Measurements from ENCODE around the gene STAC2. TPM values are rescaled to one million over a fixed set of nuclear protein-coding genes. Genes with fewer than 3 reads are reported as not detected.

Gene STAC2
- total and polyA plus RNA-seq, 2 of the 13 experiments (the other 11 are each of a cell fraction or from before 2014, with no cell fraction given) = not detected

DNA sequence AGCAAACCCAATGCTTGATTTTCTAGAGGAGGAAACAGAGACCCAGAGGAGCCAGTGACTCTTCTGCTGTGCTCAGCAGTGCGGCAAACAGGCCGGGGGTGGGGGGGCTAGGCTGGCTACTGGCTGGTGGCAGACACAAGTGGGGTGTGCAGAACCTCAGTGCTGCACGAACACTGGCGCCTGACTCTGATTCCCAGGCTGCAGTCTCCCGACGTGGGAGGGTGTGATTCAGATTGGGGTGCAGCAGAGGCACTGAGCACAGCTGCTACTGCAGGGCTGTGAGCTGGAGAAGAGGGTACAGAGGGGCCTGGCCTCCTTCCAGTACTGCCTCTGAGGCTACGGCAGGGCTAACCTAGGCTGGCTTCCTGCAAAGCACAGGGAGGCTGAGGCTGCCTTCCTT lies 17.6 kb downstream of the STAC2 start:
- Histone ChIP-seq H3K4me3 (replicated peaks in 1 of 3; ENCODE audit: insufficient read depth in 1 of 3, low read depth in 2 of 3, low read length in 3 of 3) (no peak overlapping the region), H3K9me3 (ENCODE audit: low read length) (no peaks in the 10 kb centered on the region), H4K20me1 (ENCODE audit: insufficient read depth, low read length) (peaks cover 7% of the 10 kb centered on the region), H3K36me3 (replicated peaks in 1 of 2; ENCODE audit: control insufficient read depth in 1 of 2, insufficient read depth in 2 of 2, low read length in 2 of 2) (peaks cover 14 to 20% of the 10 kb centered on the region in 2 experiments), H3K79me2 (ENCODE audit: insufficient read depth, low read length) (no peaks in the 10 kb centered on the region), H3K27me3 (ENCODE audit: control insufficient read depth in 1 of 2, insufficient read depth in 2 of 2, low read length in 2 of 2) (peaks cover 13 to 49% of the 10 kb centered on the region in 2 experiments; a peak in 4 of 5 replicates), H3K4me1 (ENCODE audit: insufficient read depth, low read length) (no peaks in the 10 kb centered on the region), H3K4me2 (ENCODE audit: low read depth, low read length) (no peak overlapping the region), H2AFZ (ENCODE audit: low read length) (no peak overlapping the region), H3K9ac (ENCODE audit: insufficient read depth, low read depth, low read length) (no peak overlapping the region), H3K27ac (ENCODE audit: extremely low read length, insufficient read depth, low read length) (no peak overlapping the region)
- FAIRE-seq (no peak), DNase-seq (ENCODE audit: low spot score) (no peak), ATAC-seq (peak; percentile 4; the same call in 2 of the 3 replicates)
- no TSS peak for BruUV-seq (replicated peaks)
- in situ Hi-C loops (cut with HindIII; ENCODE audit: extremely low pct_ligation_motif_present, low pct_unique_long_range_greater_than_20kb) = no loop called here
- ChIA-PET CTCF (ENCODE audit: low intra/inter-chr PET ratio, low total read pairs) (interaction anchor here (0.9 to 4.3 kb wide), 2 partner anchors 34 to 37 kb away, joined by 3 to 35 read pairs; no protein-coding TSS in a partner anchor), POLR2A (interaction anchor here (3.0 kb wide), 1 partner anchor 8 kb away, joined by 22 read pairs; the partner anchor contains the start of gene RPL19)
- TF ChIP-seq THRA (CRISPR knock-in tag; IDR thresholded peaks at IDR 0.05; ENCODE audit: borderline replicate concordance) (no peak), ATF1 (CRISPR knock-in tag; IDR thresholded peaks at IDR 0.05) (no peak)
- intact Hi-C loops (cut with micrococcal nuclease; ENCODE audit: unreplicated experiment) = no loop called here
- WGBS (ENCODE audit: low lambda C conversion rate) = 11% methylated on average over 3 of the region's 7 CpGs

GRCh38 chr17:39205112-39205526 lies 20.6 kb downstream of the STAC2 start:
- Histone ChIP-seq H4K20me1 (ENCODE audit: insufficient read depth, low read length) (peaks cover 23% of the 10 kb centered on the region), H3K9me3 (ENCODE audit: low read length) (no peaks in the 10 kb centered on the region), H3K36me3 (replicated peaks in 1 of 2; ENCODE audit: control insufficient read depth in 1 of 2, insufficient read depth in 2 of 2, low read length in 2 of 2) (peaks cover 26 to 35% of the 10 kb centered on the region in 2 experiments), H3K27ac (ENCODE audit: extremely low read length, insufficient read depth, low read length) (no peak overlapping the region), H3K4me1 (ENCODE audit: insufficient read depth, low read length) (peaks cover 21% of the 10 kb centered on the region), H3K79me2 (ENCODE audit: insufficient read depth, low read length) (peaks cover 23% of the 10 kb centered on the region), H3K27me3 (ENCODE audit: control insufficient read depth in 1 of 2, insufficient read depth in 2 of 2, low read length in 2 of 2) (peaks cover 6 to 21% of the 10 kb centered on the region in 2 experiments; a peak in 4 of 5 replicates), H3K4me2 (ENCODE audit: low read depth, low read length) (no peak overlapping the region), H3K9ac (ENCODE audit: insufficient read depth, low read depth, low read length) (no peak overlapping the region), H2AFZ (ENCODE audit: low read length) (no peak overlapping the region), H3K4me3 (replicated peaks in 1 of 3; ENCODE audit: insufficient read depth in 1 of 3, low read depth in 2 of 3, low read length in 3 of 3) (no peak overlapping the region)
- POLR2A ChIA-PET = interaction anchor here (0.7 to 3.3 kb wide), 4 partner anchors 33 to 52 kb away, joined by 4 to 24 read pairs (median 6); no protein-coding TSS in a partner anchor
- BruUV-seq (replicated peaks) = no TSS peak
- ATAC-seq (no peak), FAIRE-seq (peak; percentile 4), DNase-seq (ENCODE audit: low spot score) (no peak)
- CTCF ChIA-PET (ENCODE audit: low intra/inter-chr PET ratio, low total read pairs) = interaction anchor here (1.4 to 4.3 kb wide), 2 partner anchors 26 to 40 kb away, joined by 3 to 35 read pairs; no protein-coding TSS in a partner anchor
- in situ Hi-C loops (cut with HindIII; ENCODE audit: extremely low pct_ligation_motif_present, low pct_unique_long_range_greater_than_20kb) = no loop called here
- WGBS (ENCODE audit: low lambda C conversion rate) = 88% methylated on average over 3 of the region's 3 CpGs
- intact Hi-C loops (cut with micrococcal nuclease; ENCODE audit: unreplicated experiment) = no loop called here
- TF ChIP-seq CEBPG (CRISPR knock-in tag; IDR thresholded peaks at IDR 0.05) (no peak), CCAR2 (optimal IDR thresholded peaks at IDR 0.05; ENCODE audit: low read depth, low read length) (no peak), SSRP1 (CRISPR knock-in tag; IDR thresholded peaks at IDR 0.05) (peak; percentile 94), ADNP (CRISPR knock-in tag; IDR thresholded peaks at IDR 0.05) (no peak), RBFOX2 (IDR thresholded peaks at IDR 0.05; ENCODE audit: low read depth, low read length) (peak; percentile 59; the same call in 1 of the 2 replicates)
- TF ChIP-seq, protein P1, sequence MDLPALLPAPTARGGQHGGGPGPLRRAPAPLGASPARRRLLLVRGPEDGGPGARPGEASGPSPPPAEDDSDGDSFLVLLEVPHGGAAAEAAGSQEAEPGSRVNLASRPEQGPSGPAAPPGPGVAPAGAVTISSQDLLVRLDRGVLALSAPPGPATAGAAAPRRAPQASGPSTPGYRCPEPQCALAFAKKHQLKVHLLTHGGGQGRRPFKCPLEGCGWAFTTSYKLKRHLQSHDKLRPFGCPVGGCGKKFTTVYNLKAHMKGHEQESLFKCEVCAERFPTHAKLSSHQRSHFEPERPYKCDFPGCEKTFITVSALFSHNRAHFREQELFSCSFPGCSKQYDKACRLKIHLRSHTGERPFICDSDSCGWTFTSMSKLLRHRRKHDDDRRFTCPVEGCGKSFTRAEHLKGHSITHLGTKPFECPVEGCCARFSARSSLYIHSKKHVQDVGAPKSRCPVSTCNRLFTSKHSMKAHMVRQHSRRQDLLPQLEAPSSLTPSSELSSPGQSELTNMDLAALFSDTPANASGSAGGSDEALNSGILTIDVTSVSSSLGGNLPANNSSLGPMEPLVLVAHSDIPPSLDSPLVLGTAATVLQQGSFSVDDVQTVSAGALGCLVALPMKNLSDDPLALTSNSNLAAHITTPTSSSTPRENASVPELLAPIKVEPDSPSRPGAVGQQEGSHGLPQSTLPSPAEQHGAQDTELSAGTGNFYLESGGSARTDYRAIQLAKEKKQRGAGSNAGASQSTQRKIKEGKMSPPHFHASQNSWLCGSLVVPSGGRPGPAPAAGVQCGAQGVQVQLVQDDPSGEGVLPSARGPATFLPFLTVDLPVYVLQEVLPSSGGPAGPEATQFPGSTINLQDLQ (CRISPR knock-in tag; IDR thresholded peaks at IDR 0.05) = no peak
- TF ChIP-seq, protein P2, sequence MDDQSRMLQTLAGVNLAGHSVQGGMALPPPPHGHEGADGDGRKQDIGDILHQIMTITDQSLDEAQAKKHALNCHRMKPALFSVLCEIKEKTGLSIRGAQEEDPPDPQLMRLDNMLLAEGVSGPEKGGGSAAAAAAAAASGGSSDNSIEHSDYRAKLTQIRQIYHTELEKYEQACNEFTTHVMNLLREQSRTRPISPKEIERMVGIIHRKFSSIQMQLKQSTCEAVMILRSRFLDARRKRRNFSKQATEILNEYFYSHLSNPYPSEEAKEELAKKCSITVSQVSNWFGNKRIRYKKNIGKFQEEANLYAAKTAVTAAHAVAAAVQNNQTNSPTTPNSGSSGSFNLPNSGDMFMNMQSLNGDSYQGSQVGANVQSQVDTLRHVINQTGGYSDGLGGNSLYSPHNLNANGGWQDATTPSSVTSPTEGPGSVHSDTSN (CRISPR knock-in tag; IDR thresholded peaks at IDR 0.05; ENCODE audit: borderline replicate concordance) = no peak
